T-helper 1 cell treated with Interleukin-12 subunit alpha and Interleukin-12 subunit beta and Interleukin-4 antibody, amounts not matched to agents 30 μg/mL and 1 μg/mL, for 36 hours (primary cell): ENCODE results near the gene CCDC188.

ENCODE experiments used
- H3K27ac Mint-ChIP-seq: one replicate; pipeline ENCODE4 v1.8.0; 2021; ENCODE audit warnings: mild to moderate bottlenecking, mixed read lengths
- H3K27me3 Mint-ChIP-seq: one replicate; pipeline ENCODE4 v1.8.0; 2021; ENCODE audit warnings: low read depth, mixed read lengths
- H3K36me3 Mint-ChIP-seq: one replicate; pipeline ENCODE4 v1.8.0; 2021; ENCODE audit warnings: low read depth, mixed read lengths
- H3K4me1 Mint-ChIP-seq: one replicate; pipeline ENCODE4 v1.8.0; 2021; ENCODE audit warnings: low read depth, mixed read lengths
- H3K4me3 Mint-ChIP-seq: one replicate; pipeline ENCODE4 v1.8.0; 2021; ENCODE audit warnings: mild to moderate bottlenecking, moderate library complexity, mixed read lengths
- H3K9me3 Mint-ChIP-seq: one replicate; pipeline ENCODE4 v1.8.0; 2021; ENCODE audit warnings: mixed read lengths

CCDC188 gene

GRCh38 chr22:20152464-20152890, 1.6 kb upstream of the CCDC188 start:
- Mint-ChIP-seq H3K4me1 (peaks cover 2% of the 10 kb centered on the region), H3K36me3 (no peaks in the 10 kb centered on the region), H3K27me3 (no peaks in the 10 kb centered on the region)

GRCh38 chr22:20151276-20151588, 377 bp upstream of the CCDC188 start:
- Mint-ChIP-seq H3K4me3 (no peak overlapping the region), H3K9me3 (no peaks in the 10 kb centered on the region), H3K36me3 (no peaks in the 10 kb centered on the region), H3K4me1 (no peaks in the 10 kb centered on the region), H3K27me3 (no peaks in the 10 kb centered on the region), H3K27ac (no peak overlapping the region)

More at GRCh38 chr22:20152464-20152890, 1.6 kb upstream of the CCDC188 start:
- H3K27ac Mint-ChIP-seq: no peak overlapping the region
- H3K9me3 Mint-ChIP-seq: no peaks in the 10 kb centered on the region
- H3K4me3 Mint-ChIP-seq: no peak overlapping the region

DNA sequence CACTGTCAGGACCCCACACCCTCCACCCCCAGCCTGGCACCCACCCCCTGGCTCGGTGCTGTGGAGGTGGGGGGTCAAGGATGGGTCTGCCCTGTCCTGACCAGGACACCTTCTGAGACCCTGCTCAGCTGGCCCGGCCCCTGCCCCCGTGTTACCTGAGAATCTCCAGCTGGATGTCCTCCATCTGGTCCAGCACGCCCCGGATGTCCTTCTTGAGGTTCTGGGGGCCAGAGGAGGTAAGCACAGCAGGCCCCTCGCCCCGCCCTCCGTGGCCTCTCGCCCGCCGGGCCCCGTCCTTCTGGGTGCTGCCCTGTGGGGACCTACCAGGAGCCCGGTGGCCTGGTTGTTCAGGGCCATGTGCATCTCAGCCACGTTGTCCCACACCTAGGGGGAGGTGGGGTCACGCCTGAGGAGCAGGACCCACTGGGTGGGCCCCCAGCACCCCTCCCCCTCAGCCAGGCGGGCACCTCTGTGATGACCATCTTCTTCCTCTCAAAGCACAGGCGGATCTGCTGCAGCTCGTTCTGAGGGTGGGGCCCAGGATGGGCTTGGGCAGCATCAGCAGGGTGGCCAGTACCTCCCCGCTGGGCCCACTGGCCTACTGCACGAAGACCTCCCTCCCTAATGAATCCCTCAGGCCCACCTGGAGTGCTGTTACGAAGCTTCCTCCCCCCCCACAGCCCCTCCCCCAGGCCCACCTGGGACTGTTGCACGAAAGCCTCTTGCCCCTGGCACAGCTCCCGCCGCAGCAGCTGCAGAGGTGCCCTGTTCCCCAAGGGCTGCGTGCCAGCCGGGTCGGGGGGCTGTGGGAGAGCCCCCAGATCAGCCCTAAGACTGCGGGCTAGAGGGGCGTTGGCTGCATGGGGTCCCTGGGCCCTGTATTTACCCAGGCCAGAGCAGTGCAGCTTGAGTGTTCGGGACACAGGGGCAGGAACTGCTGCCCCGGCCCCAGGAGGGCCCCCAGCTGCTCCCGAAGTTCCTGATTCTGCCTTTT, 1.3 kb downstream of the CCDC188 start:
- H3K36me3 Mint-ChIP-seq: no peaks in the 10 kb centered on the region
- H3K27me3 Mint-ChIP-seq: no peaks in the 10 kb centered on the region
- no peak overlapping the region for H3K4me3 Mint-ChIP-seq

DNA sequence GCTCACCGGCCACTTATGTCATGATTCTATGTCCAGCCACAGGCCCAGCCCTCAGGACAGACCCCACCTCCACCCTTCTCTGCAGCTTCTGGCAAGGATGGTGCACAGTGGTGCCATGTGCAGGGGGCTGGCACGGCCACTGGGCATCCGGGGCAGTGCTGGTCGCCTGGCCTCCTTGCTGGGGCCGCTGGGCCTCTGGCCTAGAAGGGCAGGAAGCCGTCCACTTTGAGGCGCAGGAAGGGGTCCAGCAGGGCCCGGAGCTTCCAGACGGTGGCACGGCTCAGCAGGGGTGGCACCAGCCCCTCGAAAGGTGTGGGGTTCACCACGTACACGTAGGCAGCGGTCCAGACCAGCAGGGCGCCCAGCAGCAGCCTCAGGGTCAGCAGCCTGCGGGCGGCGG, 2.4 kb downstream of the CCDC188 start:
- Mint-ChIP-seq H3K27me3 (no peaks in the 10 kb centered on the region), H3K4me3 (no peak overlapping the region), H3K36me3 (no peaks in the 10 kb centered on the region), H3K9me3 (no peaks in the 10 kb centered on the region), H3K27ac (no peak overlapping the region), H3K4me1 (no peaks in the 10 kb centered on the region)

More for the DNA sequence above, 1.3 kb downstream of the CCDC188 start:
- no peak overlapping the region for H3K27ac Mint-ChIP-seq
- no peaks in the 10 kb centered on the region for H3K9me3 Mint-ChIP-seq
- no peaks in the 10 kb centered on the region for H3K4me1 Mint-ChIP-seq

GRCh38 chr22:20147237-20147988, 3.4 kb downstream of the CCDC188 start:
- H3K27ac Mint-ChIP-seq: no peak overlapping the region

DNA sequence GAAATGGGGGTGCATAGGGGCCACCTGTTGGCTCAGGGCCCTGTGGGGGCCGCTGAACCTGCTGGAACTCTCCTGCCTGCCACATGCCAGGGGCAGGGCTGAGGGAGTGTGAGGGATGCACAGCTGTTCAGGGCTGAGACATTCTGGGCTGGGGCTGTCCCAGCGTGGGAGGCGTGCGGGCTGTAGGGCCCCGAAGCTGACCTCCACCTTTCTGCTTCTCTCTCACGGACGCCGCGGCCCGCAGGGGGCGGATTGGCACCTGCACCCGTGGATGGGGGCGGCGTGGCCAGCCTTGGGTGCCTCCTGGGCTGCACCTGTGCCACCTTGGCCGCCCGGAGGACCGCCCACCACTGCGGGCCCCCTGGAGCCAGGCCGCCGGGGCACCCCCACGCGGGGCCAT, 4.1 kb downstream of the CCDC188 start:
- H3K36me3 Mint-ChIP-seq: no peaks in the 10 kb centered on the region
- no peak overlapping the region for H3K4me3 Mint-ChIP-seq
- no peaks in the 10 kb centered on the region for H3K4me1 Mint-ChIP-seq
- H3K9me3 Mint-ChIP-seq: no peaks in the 10 kb centered on the region
- H3K27ac Mint-ChIP-seq: no peak overlapping the region
- H3K27me3 Mint-ChIP-seq: no peaks in the 10 kb centered on the region

More at GRCh38 chr22:20147237-20147988, 3.4 kb downstream of the CCDC188 start:
- Mint-ChIP-seq H3K27me3 (no peaks in the 10 kb centered on the region), H3K9me3 (no peaks in the 10 kb centered on the region), H3K36me3 (no peaks in the 10 kb centered on the region), H3K4me1 (no peaks in the 10 kb centered on the region), H3K4me3 (no peak overlapping the region)

DNA sequence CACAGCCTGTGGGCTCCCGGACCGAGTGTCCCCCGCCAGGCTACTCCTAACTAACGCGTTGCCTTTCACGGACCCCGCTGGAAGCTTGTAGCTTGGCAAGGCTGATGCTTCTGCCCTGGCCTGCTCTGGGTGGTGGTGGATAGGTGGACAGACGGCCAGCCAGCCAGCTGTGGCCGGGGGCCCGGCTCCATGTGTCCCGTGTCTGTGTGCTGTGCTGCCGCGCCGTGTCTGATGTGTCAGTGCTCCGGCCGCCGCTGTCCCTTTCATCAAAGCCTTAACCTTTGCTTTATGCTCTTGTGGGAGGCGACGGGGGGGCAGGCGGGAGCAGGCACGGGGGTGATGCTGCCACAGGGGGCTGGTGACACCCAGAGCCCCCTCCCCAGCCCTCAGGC, 5.0 kb downstream of the CCDC188 start:
- Mint-ChIP-seq H3K27me3 (no peaks in the 10 kb centered on the region), H3K27ac (no peak overlapping the region), H3K36me3 (no peaks in the 10 kb centered on the region), H3K4me1 (no peaks in the 10 kb centered on the region), H3K4me3 (no peak overlapping the region), H3K9me3 (no peaks in the 10 kb centered on the region)

- H3K9me3 Mint-ChIP-seq: no peaks in the 10 kb centered on the region
- H3K4me1 Mint-ChIP-seq: no peaks in the 10 kb centered on the region
- H3K27me3 Mint-ChIP-seq: no peaks in the 10 kb centered on the region
- no peaks in the 10 kb centered on the region for H3K36me3 Mint-ChIP-seq
- H3K27ac Mint-ChIP-seq: no peak overlapping the region
- no peak overlapping the region for H3K4me3 Mint-ChIP-seq
Observed at GRCh38 chr22:20145206-20145831, 5.5 kb downstream of the CCDC188 start.

DNA sequence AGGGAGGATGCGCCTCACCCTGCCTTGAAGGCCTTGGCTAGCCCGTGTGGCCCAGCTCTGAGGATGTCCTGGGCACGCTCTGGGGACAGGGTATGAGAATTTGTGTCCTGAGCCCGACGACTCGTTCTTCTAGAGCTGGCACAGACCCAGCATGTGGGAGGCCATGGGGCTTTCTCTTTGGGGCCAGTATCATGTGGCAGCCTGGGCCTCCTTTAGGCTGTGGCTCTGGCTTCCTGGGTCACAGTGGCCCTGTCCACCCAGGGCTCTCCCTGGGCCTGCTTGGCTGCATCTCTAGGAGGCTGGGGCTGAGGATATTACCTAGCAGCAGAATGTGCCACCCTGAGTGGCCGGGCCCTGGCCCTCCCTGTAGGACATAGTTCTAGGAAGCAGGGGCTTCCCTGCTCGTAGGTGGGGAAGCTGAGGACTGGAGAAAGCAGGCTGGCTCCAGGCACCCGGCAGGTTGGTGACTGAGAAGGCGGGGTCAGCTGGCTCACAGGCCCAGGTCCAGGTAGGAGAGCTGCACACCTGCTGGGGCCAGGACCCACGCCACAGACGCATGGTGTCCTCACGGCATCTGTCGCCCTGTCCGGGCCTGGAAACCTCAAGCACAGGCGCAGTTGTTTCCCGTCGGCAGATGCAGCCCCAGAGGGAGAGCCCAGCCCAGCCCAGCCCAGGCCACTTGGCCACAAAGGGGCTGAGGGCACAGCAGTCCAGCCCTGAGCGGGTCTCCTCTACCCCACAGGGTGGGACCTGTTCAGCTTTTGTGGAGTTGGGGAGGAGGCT, 6.8 kb downstream of the CCDC188 start:
- Mint-ChIP-seq H3K36me3 (no peaks in the 10 kb centered on the region), H3K4me3 (no peak overlapping the region), H3K9me3 (no peaks in the 10 kb centered on the region), H3K27me3 (no peaks in the 10 kb centered on the region), H3K27ac (no peak overlapping the region), H3K4me1 (no peaks in the 10 kb centered on the region)

- Mint-ChIP-seq H3K27ac (no peak overlapping the region), H3K9me3 (no peaks in the 10 kb centered on the region), H3K4me3 (no peak overlapping the region), H3K36me3 (no peaks in the 10 kb centered on the region), H3K4me1 (no peaks in the 10 kb centered on the region), H3K27me3 (no peaks in the 10 kb centered on the region)
Observed at GRCh38 chr22:20142711-20143621, 7.9 kb downstream of the CCDC188 start.

DNA sequence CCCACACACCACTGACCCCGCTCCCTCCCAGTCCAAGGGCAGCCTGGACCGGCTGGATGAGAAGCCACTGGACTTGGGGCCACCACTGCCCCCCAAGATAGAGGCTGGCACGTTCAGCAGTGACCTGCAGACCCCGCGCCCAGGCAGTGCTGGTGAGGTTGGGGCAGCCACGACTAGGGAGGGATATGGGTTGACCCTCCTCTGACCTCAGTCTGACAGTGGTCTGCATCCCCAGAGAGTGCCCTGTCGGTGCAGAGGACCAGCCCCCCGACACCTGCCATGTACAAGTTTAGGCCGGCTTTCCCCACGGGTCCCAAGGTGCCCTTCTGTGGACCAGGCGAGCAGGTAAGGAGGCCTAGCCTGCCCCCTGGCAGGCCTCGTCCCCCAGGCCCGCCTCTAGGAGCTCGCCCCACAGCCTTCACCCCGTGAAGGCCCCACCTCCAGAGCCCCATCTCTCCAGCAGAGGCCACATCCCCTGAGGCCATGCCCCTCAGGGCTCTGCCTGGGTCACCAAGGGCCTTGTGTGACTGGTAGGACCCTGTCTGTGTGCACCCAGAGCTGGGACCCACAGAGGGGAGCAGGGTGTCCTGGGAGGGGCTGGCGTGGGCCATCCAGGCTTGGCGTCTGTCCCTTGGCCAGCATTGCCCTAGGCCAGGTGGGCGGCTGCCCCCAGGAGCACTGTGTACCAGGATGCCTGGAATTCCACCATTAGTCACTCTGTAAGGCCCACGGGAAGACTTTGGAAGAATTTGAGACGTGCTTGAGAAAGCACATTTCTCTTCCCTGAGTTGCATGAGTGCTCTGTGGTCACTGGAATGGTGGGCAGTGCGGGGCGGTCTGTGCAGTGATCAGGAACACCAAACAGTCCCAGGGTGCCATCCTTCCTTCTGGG, 9.4 kb downstream of the CCDC188 start:
- Mint-ChIP-seq H3K4me1 (no peaks in the 10 kb centered on the region), H3K27me3 (no peaks in the 10 kb centered on the region), H3K4me3 (no peak overlapping the region), H3K36me3 (no peaks in the 10 kb centered on the region), H3K9me3 (no peaks in the 10 kb centered on the region), H3K27ac (no peak overlapping the region)

GRCh38 chr22:20140521-20140964, 10.3 kb downstream of the CCDC188 start:
- H3K36me3 Mint-ChIP-seq: no peaks in the 10 kb centered on the region
- H3K9me3 Mint-ChIP-seq: no peaks in the 10 kb centered on the region
- H3K27ac Mint-ChIP-seq: no peak overlapping the region
- H3K4me3 Mint-ChIP-seq: no peak overlapping the region
- H3K27me3 Mint-ChIP-seq: no peaks in the 10 kb centered on the region
- H3K4me1 Mint-ChIP-seq: no peaks in the 10 kb centered on the region

DNA sequence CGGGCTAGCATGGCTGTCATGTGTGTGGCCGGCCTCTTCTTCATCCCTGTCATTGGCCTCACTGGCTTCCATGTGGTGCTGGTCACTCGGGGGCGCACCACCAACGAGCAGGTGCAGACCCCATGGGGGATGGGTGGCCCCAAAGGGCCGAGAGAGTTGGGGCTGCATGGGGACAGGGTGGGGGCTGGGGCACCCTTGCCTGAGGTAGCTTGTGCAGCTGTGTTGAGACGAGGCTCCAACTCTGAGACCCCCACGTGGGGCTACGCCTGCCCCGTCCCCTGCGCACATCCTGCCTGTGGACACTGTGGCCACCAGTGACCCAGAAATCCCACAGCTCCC, 10.8 kb downstream of the CCDC188 start:
- Mint-ChIP-seq H3K9me3 (no peaks in the 10 kb centered on the region), H3K4me3 (no peak overlapping the region), H3K36me3 (no peaks in the 10 kb centered on the region), H3K27me3 (no peaks in the 10 kb centered on the region), H3K27ac (no peak overlapping the region), H3K4me1 (no peaks in the 10 kb centered on the region)
